ENCODE measurements around the gene RBM10.

The RBM10 gene

GRCh38 chrX:47222751-47223350, 77.8 kb downstream of the RBM10 start:
- H3K9me3 ChIP-seq (replicated peaks in 1 of 2; ENCODE audit: control insufficient read depth in 2 of 2, insufficient read depth in 1 of 2, low read depth in 1 of 2, low read length in 2 of 2) = no peaks in the 10 kb centered on the region
- peaks cover 39 to 77% of the 10 kb centered on the region in 2 donors for H3K36me3 ChIP-seq (replicated peaks in 1 of 2; ENCODE audit: control insufficient read depth in 2 of 2, insufficient read depth in 2 of 2, low read length in 2 of 2)
- H2AK5ac ChIP-seq (ENCODE audit: low read depth, low read length) = no peak overlapping the region
- DNase-seq (ENCODE audit: low spot score) = no peak
- H4K91ac ChIP-seq (ENCODE audit: low read depth, low read length, poor library complexity) = no peak overlapping the region
- H3K79me1 ChIP-seq (ENCODE audit: low read depth, low read length) = peaks cover 9% of the 10 kb centered on the region
- H2BK12ac ChIP-seq (ENCODE audit: low read length) = no peak overlapping the region
- H2BK120ac ChIP-seq (ENCODE audit: low read depth, low read length) = no peak overlapping the region
- no peak overlapping the region for H2AFZ ChIP-seq (ENCODE audit: low read length)
- no peak overlapping the region for H3K4me3 ChIP-seq (ENCODE audit: low read length in 2 of 2)
- H3K27ac ChIP-seq (replicated peaks; ENCODE audit: low read length) = no peak overlapping the region
- no peak overlapping the region for H3K4me2 ChIP-seq (ENCODE audit: insufficient read depth, low read length, poor library complexity, severe bottlenecking)
- no peak overlapping the region for H2BK5ac ChIP-seq (ENCODE audit: low read length)
- H3K18ac ChIP-seq (ENCODE audit: low read length) = no peak overlapping the region
- H3K27me3 ChIP-seq (ENCODE audit: control insufficient read depth in 3 of 3, insufficient read depth in 3 of 3, low read depth in 1 of 3, low read length in 3 of 3) = peaks cover 0 to 6% (median 0%) of the 10 kb centered on the region in 3 experiments
- H4K8ac ChIP-seq (ENCODE audit: low read depth, low read length) = no peak overlapping the region
- no peak overlapping the region for H3K14ac ChIP-seq (ENCODE audit: low read length)
- H2BK15ac ChIP-seq (ENCODE audit: low read length) = no peak overlapping the region
- no peak overlapping the region for H3K9ac ChIP-seq (ENCODE audit: low read depth, low read length, poor library complexity)
- H3K23ac ChIP-seq (ENCODE audit: low read depth, low read length, poor library complexity) = no peak overlapping the region
- peaks cover 9 to 15% of the 10 kb centered on the region in 2 donors for H3K4me1 ChIP-seq (ENCODE audit: control insufficient read depth in 2 of 2, insufficient read depth in 1 of 2, low read depth in 1 of 2, low read length in 2 of 2)
- no peak overlapping the region for H3K4ac ChIP-seq (ENCODE audit: low read length)
- no CpG with 5 or more reads among the region's 10 CpGs for WGBS, 2 donors (ENCODE audit: extremely low coverage in 2 of 2, insufficient read length in 2 of 2, insufficient replicate concordance in 1 of 2)

GRCh38 chrX:47223476-47224250, 78.6 kb downstream of the RBM10 start:
- no peak overlapping the region for H3K18ac ChIP-seq (ENCODE audit: low read length)
- H3K9ac ChIP-seq (ENCODE audit: low read depth, low read length, poor library complexity) = no peak overlapping the region
- no peak overlapping the region for H2BK12ac ChIP-seq (ENCODE audit: low read length)
- H3K4ac ChIP-seq (ENCODE audit: low read length) = no peak overlapping the region
- H3K4me2 ChIP-seq (ENCODE audit: insufficient read depth, low read length, poor library complexity, severe bottlenecking) = no peak overlapping the region
- no peak overlapping the region for H2BK15ac ChIP-seq (ENCODE audit: low read length)
- no peak overlapping the region for H4K91ac ChIP-seq (ENCODE audit: low read depth, low read length, poor library complexity)
- no peak overlapping the region for H3K23ac ChIP-seq (ENCODE audit: low read depth, low read length, poor library complexity)
- H3K14ac ChIP-seq (ENCODE audit: low read length) = no peak overlapping the region
- H2BK5ac ChIP-seq (ENCODE audit: low read length) = no peak overlapping the region
- no peaks in the 10 kb centered on the region for H3K9me3 ChIP-seq (replicated peaks in 1 of 2; ENCODE audit: control insufficient read depth in 2 of 2, insufficient read depth in 1 of 2, low read depth in 1 of 2, low read length in 2 of 2)
- H2AK5ac ChIP-seq (ENCODE audit: low read depth, low read length) = no peak overlapping the region
- H3K36me3 ChIP-seq (replicated peaks in 1 of 2; ENCODE audit: control insufficient read depth in 2 of 2, insufficient read depth in 2 of 2, low read length in 2 of 2) = peaks cover 42 to 86% of the 10 kb centered on the region in 2 donors
- no peak for DNase-seq (ENCODE audit: low spot score)
- H3K27ac ChIP-seq (replicated peaks; ENCODE audit: low read length) = no peak overlapping the region
- no peak overlapping the region for H4K8ac ChIP-seq (ENCODE audit: low read depth, low read length)
- H3K79me1 ChIP-seq (ENCODE audit: low read depth, low read length) = peaks cover 8% of the 10 kb centered on the region
- no peak overlapping the region for H2AFZ ChIP-seq (ENCODE audit: low read length)
- H3K4me1 ChIP-seq (ENCODE audit: control insufficient read depth in 2 of 2, insufficient read depth in 1 of 2, low read depth in 1 of 2, low read length in 2 of 2) = peaks cover 9 to 15% of the 10 kb centered on the region in 2 donors
- H3K27me3 ChIP-seq (ENCODE audit: control insufficient read depth in 3 of 3, insufficient read depth in 3 of 3, low read depth in 1 of 3, low read length in 3 of 3) = peaks cover 0 to 7% (median 0%) of the 10 kb centered on the region in 3 experiments
- WGBS, 2 donors (ENCODE audit: extremely low coverage in 2 of 2, insufficient read length in 2 of 2, insufficient replicate concordance in 1 of 2) = no CpG with 5 or more reads among the region's 13 CpGs
- H2BK120ac ChIP-seq (ENCODE audit: low read depth, low read length) = no peak overlapping the region
- H3K4me3 ChIP-seq (ENCODE audit: low read length in 2 of 2) = no peak overlapping the region

GRCh38 chrX:47224266-47224895, 79.4 kb downstream of the RBM10 start:
- Histone ChIP-seq H3K4ac (ENCODE audit: low read length) (no peak overlapping the region), H3K27me3 (ENCODE audit: control insufficient read depth in 3 of 3, insufficient read depth in 3 of 3, low read depth in 1 of 3, low read length in 3 of 3) (peaks cover 0 to 8% (median 0%) of the 10 kb centered on the region in 3 experiments), H3K18ac (ENCODE audit: low read length) (no peak overlapping the region), H3K4me3 (ENCODE audit: low read length in 2 of 2) (no peak overlapping the region), H3K4me2 (ENCODE audit: insufficient read depth, low read length, poor library complexity, severe bottlenecking) (no peak overlapping the region), H3K9me3 (replicated peaks in 1 of 2; ENCODE audit: control insufficient read depth in 2 of 2, insufficient read depth in 1 of 2, low read depth in 1 of 2, low read length in 2 of 2) (no peaks in the 10 kb centered on the region), H2BK5ac (ENCODE audit: low read length) (no peak overlapping the region), H2AFZ (ENCODE audit: low read length) (no peak overlapping the region), H2BK15ac (ENCODE audit: low read length) (no peak overlapping the region), H4K8ac (ENCODE audit: low read depth, low read length) (no peak overlapping the region), H3K27ac (replicated peaks; ENCODE audit: low read length) (no peak overlapping the region), H2BK12ac (ENCODE audit: low read length) (no peak overlapping the region), H4K91ac (ENCODE audit: low read depth, low read length, poor library complexity) (no peak overlapping the region), H3K14ac (ENCODE audit: low read length) (no peak overlapping the region), H3K79me1 (ENCODE audit: low read depth, low read length) (peaks cover 6% of the 10 kb centered on the region), H2AK5ac (ENCODE audit: low read depth, low read length) (no peak overlapping the region), H2BK120ac (ENCODE audit: low read depth, low read length) (no peak overlapping the region), H3K4me1 (ENCODE audit: control insufficient read depth in 2 of 2, insufficient read depth in 1 of 2, low read depth in 1 of 2, low read length in 2 of 2) (peaks cover 9 to 14% of the 10 kb centered on the region in 2 donors), H3K9ac (ENCODE audit: low read depth, low read length, poor library complexity) (no peak overlapping the region), H3K36me3 (replicated peaks in 1 of 2; ENCODE audit: control insufficient read depth in 2 of 2, insufficient read depth in 2 of 2, low read length in 2 of 2) (peaks cover 43 to 93% of the 10 kb centered on the region in 2 donors), H3K23ac (ENCODE audit: low read depth, low read length, poor library complexity) (no peak overlapping the region)
- DNase-seq (ENCODE audit: low spot score) = no peak
- no CpG with 5 or more reads among the region's 17 CpGs for WGBS, 2 donors (ENCODE audit: extremely low coverage in 2 of 2, insufficient read length in 2 of 2, insufficient replicate concordance in 1 of 2)

GRCh38 chrX:47224896-47225290, 79.9 kb downstream of the RBM10 start:
- Histone ChIP-seq H3K14ac (ENCODE audit: low read length) (no peak overlapping the region), H3K18ac (ENCODE audit: low read length) (no peak overlapping the region), H3K27ac (replicated peaks; ENCODE audit: low read length) (no peak overlapping the region), H2AFZ (ENCODE audit: low read length) (no peak overlapping the region), H3K36me3 (replicated peaks in 1 of 2; ENCODE audit: control insufficient read depth in 2 of 2, insufficient read depth in 2 of 2, low read length in 2 of 2) (peaks cover 43 to 96% of the 10 kb centered on the region in 2 donors), H4K8ac (ENCODE audit: low read depth, low read length) (no peak overlapping the region), H3K4me1 (ENCODE audit: control insufficient read depth in 2 of 2, insufficient read depth in 1 of 2, low read depth in 1 of 2, low read length in 2 of 2) (peaks cover 4 to 9% of the 10 kb centered on the region in 2 donors), H2BK12ac (ENCODE audit: low read length) (no peak overlapping the region), H2BK5ac (ENCODE audit: low read length) (no peak overlapping the region), H3K27me3 (ENCODE audit: control insufficient read depth in 3 of 3, insufficient read depth in 3 of 3, low read depth in 1 of 3, low read length in 3 of 3) (peaks cover 0 to 8% (median 0%) of the 10 kb centered on the region in 3 experiments), H4K91ac (ENCODE audit: low read depth, low read length, poor library complexity) (no peak overlapping the region), H3K9me3 (replicated peaks in 1 of 2; ENCODE audit: control insufficient read depth in 2 of 2, insufficient read depth in 1 of 2, low read depth in 1 of 2, low read length in 2 of 2) (no peaks in the 10 kb centered on the region), H3K79me1 (ENCODE audit: low read depth, low read length) (peaks cover 6% of the 10 kb centered on the region), H2BK15ac (ENCODE audit: low read length) (no peak overlapping the region), H3K9ac (ENCODE audit: low read depth, low read length, poor library complexity) (no peak overlapping the region), H3K4me2 (ENCODE audit: insufficient read depth, low read length, poor library complexity, severe bottlenecking) (no peak overlapping the region), H2BK120ac (ENCODE audit: low read depth, low read length) (no peak overlapping the region), H3K23ac (ENCODE audit: low read depth, low read length, poor library complexity) (no peak overlapping the region), H2AK5ac (ENCODE audit: low read depth, low read length) (no peak overlapping the region), H3K4ac (ENCODE audit: low read length) (no peak overlapping the region), H3K4me3 (ENCODE audit: low read length in 2 of 2) (no peak overlapping the region)
- DNase-seq (ENCODE audit: low spot score) = no peak
- no CpG with 5 or more reads among the region's 4 CpGs for WGBS, 2 donors (ENCODE audit: extremely low coverage in 2 of 2, insufficient read length in 2 of 2, insufficient replicate concordance in 1 of 2)

Data from neuronal stem cell (in vitro differentiated cells).